T-helper 17 cell (primary cell): Measurements from ENCODE around the gene PIEZO2. TPM values are rescaled to one million over a fixed set of nuclear protein-coding genes. Genes with fewer than 3 reads are reported as not detected.

ENCODE experiments used
- ATAC-seq: fragments of 150-1000 bp; cut with Tn5 transposase; 2 replicates; pipeline ENCODE4 v1.10.0; 2021; ENCODE audit warnings: mild to moderate bottlenecking, moderate library complexity
- DNase-seq, 3 donors: peaks; one replicate each; pipeline versions ENCODE4 v3.0.0 to v3.0.0-alpha.2; 2020 to 2021
- H3K9me3 ChIP-seq: one replicate; pipeline ENCODE4 v1.7.0; 2013; ENCODE audit warnings: low read length, mild to moderate bottlenecking; ENCODE audit not compliant: control insufficient read depth, poor library complexity, severe bottlenecking
- H3K27ac Mint-ChIP-seq: one replicate; pipeline ENCODE4 v1.8.0; 2022; ENCODE audit warnings: mild to moderate bottlenecking, moderate library complexity, mixed read lengths
- H3K27me3 Mint-ChIP-seq: one replicate; pipeline ENCODE4 v1.8.0; 2022; ENCODE audit warnings: mixed read lengths
- H3K36me3 Mint-ChIP-seq: one replicate; pipeline ENCODE4 v1.8.0; 2022; ENCODE audit warnings: low read depth, mixed read lengths
- H3K4me1 Mint-ChIP-seq: one replicate; pipeline ENCODE4 v1.8.0; 2022; ENCODE audit warnings: mild to moderate bottlenecking, mixed read lengths
- H3K4me3 Mint-ChIP-seq: one replicate; pipeline ENCODE4 v1.8.0; 2022; ENCODE audit warnings: mild to moderate bottlenecking, moderate library complexity, mixed read lengths
- total RNA-seq, 4 donors: library from RNA in 2 of 4; stranded (reverse) in 2 of 4; gene quantifications; one replicate each; pipeline ENCODE4 v1.2.3 and lab custom pipeline; 2022 to 2026

Gene PIEZO2
- total RNA-seq, 2 donors from 2014 or later, result not detected

DNA sequence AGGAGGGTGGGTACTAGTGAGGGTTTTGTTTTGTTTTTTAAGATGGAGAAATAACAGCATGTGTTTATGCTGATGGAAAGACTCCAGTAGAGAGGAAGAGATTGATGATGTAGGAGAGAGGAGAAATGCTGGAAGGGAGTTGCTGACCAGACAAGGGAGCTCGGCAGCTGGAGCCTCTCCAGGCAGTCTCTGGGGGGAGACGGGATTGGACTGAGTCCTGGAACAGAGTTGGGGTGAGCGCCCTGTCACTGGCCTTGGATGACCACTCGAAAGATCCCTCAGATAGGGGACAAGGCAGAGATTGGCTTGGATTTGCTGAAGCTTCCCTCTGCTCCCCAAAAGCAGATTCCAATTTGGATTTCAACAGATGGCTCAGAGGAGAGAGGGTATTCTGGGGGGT, 425.9 kb downstream of the PIEZO2 start:
- H3K9me3 ChIP-seq, result no peaks in the 10 kb centered on the region
- no peaks in the 10 kb centered on the region for H3K4me1 Mint-ChIP-seq
- H3K4me3 Mint-ChIP-seq, result no peak overlapping the region
- DNase-seq, result no peak
- ATAC-seq, result no peak
- no peak overlapping the region for H3K27ac Mint-ChIP-seq
- peaks cover 32% of the 10 kb centered on the region for H3K27me3 Mint-ChIP-seq
- no peaks in the 10 kb centered on the region for H3K36me3 Mint-ChIP-seq

- no peak for ATAC-seq
- no peak overlapping the region for H3K27ac Mint-ChIP-seq
- peaks cover 52% of the 10 kb centered on the region for H3K27me3 Mint-ChIP-seq
- no peaks in the 10 kb centered on the region for H3K9me3 ChIP-seq
- H3K4me3 Mint-ChIP-seq, result no peak overlapping the region
- DNase-seq, result no peak
- H3K36me3 Mint-ChIP-seq, result no peaks in the 10 kb centered on the region
- H3K4me1 Mint-ChIP-seq, result no peaks in the 10 kb centered on the region
These were observed 430.6 kb downstream of the PIEZO2 start for GRCh38 chr18:10718809-10719208.

DNA sequence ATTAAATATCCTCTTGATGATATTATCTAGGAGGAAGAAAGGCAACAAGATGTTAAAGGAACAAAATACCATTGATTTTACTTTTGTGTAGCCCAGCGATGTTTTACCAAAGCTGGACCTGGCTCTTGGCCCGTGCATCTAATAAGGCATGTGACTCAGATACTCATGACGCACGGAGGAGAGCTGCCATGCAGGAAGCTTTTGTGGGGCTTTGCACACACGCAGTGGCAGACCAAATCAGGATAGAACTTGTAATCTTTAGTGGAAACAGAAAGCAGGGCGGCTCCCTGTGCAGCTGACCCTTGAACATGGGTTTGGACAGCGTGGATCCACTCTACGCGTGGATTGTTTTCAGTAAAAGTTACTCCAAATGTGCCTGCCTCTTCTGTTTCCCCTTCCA, 433.6 kb downstream of the PIEZO2 start:
- H3K36me3 Mint-ChIP-seq, result no peaks in the 10 kb centered on the region
- no peak for DNase-seq
- no peaks in the 10 kb centered on the region for H3K4me1 Mint-ChIP-seq
- no peak for ATAC-seq
- peaks cover 40% of the 10 kb centered on the region for H3K27me3 Mint-ChIP-seq
- no peak overlapping the region for H3K27ac Mint-ChIP-seq
- no peak overlapping the region for H3K4me3 Mint-ChIP-seq
- no peaks in the 10 kb centered on the region for H3K9me3 ChIP-seq

GRCh38 chr18:10713409-10713808, 436.0 kb downstream of the PIEZO2 start:
- no peaks in the 10 kb centered on the region for H3K9me3 ChIP-seq
- Mint-ChIP-seq H3K27me3 (peaks cover 36% of the 10 kb centered on the region), H3K36me3 (no peaks in the 10 kb centered on the region), H3K27ac (no peak overlapping the region), H3K4me1 (no peaks in the 10 kb centered on the region), H3K4me3 (no peak overlapping the region)
- ATAC-seq (no peak), DNase-seq (no peak)

- Mint-ChIP-seq H3K4me1 (no peaks in the 10 kb centered on the region), H3K27ac (no peak overlapping the region), H3K27me3 (peaks cover 9% of the 10 kb centered on the region), H3K36me3 (peaks cover 2% of the 10 kb centered on the region), H3K4me3 (no peak overlapping the region)
- H3K9me3 ChIP-seq, result no peaks in the 10 kb centered on the region
- DNase-seq, result no peak
- no peak for ATAC-seq
These were observed 442.1 kb downstream of the PIEZO2 start for GRCh38 chr18:10707294-10707693.

DNA sequence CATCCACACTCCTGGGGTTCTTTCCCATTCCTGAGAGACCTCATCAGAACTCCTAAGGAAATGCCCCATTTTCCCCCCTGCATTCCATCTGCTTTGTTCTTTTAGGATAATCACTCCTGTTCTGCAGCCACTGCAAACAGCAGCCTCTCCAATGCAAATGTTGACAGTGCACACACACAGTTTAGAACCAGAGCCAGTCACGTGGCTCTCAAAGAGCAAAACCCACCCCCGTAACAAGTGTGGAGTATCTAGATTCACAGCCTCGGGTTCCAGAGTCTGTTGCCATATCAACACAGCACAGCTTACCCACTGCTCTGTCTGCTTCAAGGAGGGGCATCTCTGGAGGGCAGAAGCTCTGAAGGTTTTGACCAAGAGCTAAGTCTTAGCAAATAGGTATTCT, 443.6 kb downstream of the PIEZO2 start:
- no peaks in the 10 kb centered on the region for H3K9me3 ChIP-seq
- no peaks in the 10 kb centered on the region for H3K4me1 Mint-ChIP-seq
- no peak overlapping the region for H3K27ac Mint-ChIP-seq
- DNase-seq (no peak), ATAC-seq (no peak)
- peaks cover 9% of the 10 kb centered on the region for H3K27me3 Mint-ChIP-seq
- H3K4me3 Mint-ChIP-seq, result no peak overlapping the region
- H3K36me3 Mint-ChIP-seq, result peaks cover 2% of the 10 kb centered on the region

DNA sequence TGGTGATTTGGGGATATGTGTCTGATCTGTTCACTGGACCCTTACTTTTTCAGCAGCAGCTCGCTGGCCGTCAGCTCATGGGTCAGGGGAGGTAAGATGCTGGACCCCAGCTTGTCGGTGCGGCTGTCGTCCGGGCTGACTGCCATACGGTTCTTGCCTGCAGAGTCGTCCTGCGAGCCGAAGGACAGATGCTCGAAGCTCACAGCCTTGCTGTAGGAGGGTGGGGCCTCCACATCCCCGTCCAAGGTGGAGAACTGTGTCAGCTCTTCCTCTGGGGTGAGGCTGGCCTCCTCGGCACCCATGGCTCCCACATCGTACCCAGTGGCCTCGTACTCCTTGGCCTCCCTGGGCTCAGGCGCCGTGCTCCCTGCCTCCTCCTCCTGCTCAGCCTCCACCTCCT, 444.1 kb downstream of the PIEZO2 start:
- Mint-ChIP-seq H3K36me3 (peaks cover 2% of the 10 kb centered on the region), H3K4me3 (no peak overlapping the region), H3K27me3 (peaks cover 9% of the 10 kb centered on the region), H3K27ac (no peak overlapping the region), H3K4me1 (no peaks in the 10 kb centered on the region)
- ATAC-seq (no peak), DNase-seq (no peak)
- no peaks in the 10 kb centered on the region for H3K9me3 ChIP-seq

DNA sequence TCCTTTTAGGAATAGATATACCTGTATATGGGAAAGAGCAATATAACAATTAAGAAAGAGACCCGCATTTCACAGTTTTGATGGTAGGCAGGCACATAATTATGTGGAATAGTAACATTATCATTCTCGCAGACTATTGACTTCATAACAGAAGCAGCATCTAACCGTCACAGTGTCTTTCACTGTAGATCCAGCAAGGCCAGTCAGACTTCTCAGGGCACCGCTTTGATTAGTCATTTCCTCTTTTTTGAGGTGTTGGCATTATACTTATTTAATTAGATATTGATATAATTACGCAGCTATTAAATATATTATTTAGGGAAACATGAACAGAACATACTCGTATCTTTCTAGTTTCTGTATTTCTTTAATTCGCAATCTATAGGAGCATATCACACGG, 447.2 kb downstream of the PIEZO2 start:
- H3K9me3 ChIP-seq, result no peaks in the 10 kb centered on the region
- peaks cover 4% of the 10 kb centered on the region for H3K27me3 Mint-ChIP-seq
- no peaks in the 10 kb centered on the region for H3K4me1 Mint-ChIP-seq
- ATAC-seq, result no peak
- H3K4me3 Mint-ChIP-seq, result no peak overlapping the region
- DNase-seq, result no peak
- H3K27ac Mint-ChIP-seq, result no peak overlapping the region
- peaks cover 2% of the 10 kb centered on the region for H3K36me3 Mint-ChIP-seq

DNA sequence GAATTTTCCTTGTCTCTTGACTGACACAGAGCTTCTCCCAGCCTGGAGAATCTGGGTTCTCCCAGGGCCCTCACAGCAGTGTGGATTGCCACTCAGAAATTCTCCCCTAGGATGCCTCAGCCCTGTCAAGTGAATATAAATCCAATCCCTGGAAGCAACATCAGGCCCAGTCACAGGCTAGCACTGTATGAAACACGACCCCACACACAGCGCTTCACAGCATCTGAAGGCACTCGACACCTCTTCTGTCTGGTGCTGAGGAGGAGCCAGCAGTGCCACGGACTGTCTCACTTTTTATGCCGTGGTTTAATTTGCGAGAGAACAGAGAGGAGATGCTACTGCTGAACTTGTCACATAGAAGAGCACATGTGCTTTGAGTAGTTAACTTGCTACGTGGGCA, 459.0 kb downstream of the PIEZO2 start:
- no peak overlapping the region for H3K4me3 Mint-ChIP-seq
- DNase-seq (no peak), ATAC-seq (no peak)
- H3K4me1 Mint-ChIP-seq, result no peaks in the 10 kb centered on the region
- H3K36me3 Mint-ChIP-seq, result no peaks in the 10 kb centered on the region
- H3K9me3 ChIP-seq, result no peaks in the 10 kb centered on the region
- no peak overlapping the region for H3K27ac Mint-ChIP-seq
- peaks cover 11% of the 10 kb centered on the region for H3K27me3 Mint-ChIP-seq

GRCh38 chr18:10690035-10690329, 459.4 kb downstream of the PIEZO2 start:
- H3K4me3 Mint-ChIP-seq, result no peak overlapping the region
- no peak for DNase-seq
- no peaks in the 10 kb centered on the region for H3K36me3 Mint-ChIP-seq
- H3K27ac Mint-ChIP-seq, result no peak overlapping the region
- ATAC-seq, result no peak
- H3K4me1 Mint-ChIP-seq, result no peaks in the 10 kb centered on the region
- H3K9me3 ChIP-seq, result no peaks in the 10 kb centered on the region
- peaks cover 8% of the 10 kb centered on the region for H3K27me3 Mint-ChIP-seq

GRCh38 chr18:10689236-10690034, 459.9 kb downstream of the PIEZO2 start:
- DNase-seq (no peak), ATAC-seq (no peak)
- H3K27me3 Mint-ChIP-seq, result peaks cover 9% of the 10 kb centered on the region
- no peaks in the 10 kb centered on the region for H3K4me1 Mint-ChIP-seq
- H3K27ac Mint-ChIP-seq, result no peak overlapping the region
- no peaks in the 10 kb centered on the region for H3K36me3 Mint-ChIP-seq
- no peaks in the 10 kb centered on the region for H3K9me3 ChIP-seq
- H3K4me3 Mint-ChIP-seq, result no peak overlapping the region

DNA sequence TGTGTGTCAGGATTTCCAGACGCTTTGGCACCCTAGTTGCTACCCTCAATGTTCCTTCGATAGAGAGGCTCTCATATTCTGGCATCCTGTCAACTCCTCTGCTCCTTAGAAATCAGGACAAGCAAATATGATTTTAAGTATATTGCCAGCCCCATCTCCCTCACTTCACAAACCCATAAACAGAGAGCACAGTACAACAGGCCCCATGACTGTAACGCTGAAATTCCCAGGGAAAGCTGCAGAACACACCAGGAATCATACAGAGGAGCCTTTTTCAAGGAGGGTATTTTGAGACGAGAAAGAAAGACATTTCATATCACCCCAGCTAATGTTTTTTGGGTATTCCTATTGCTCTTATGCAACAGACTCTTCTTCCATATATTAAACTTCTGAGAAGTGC, 460.6 kb downstream of the PIEZO2 start:
- peaks cover 9% of the 10 kb centered on the region for H3K27me3 Mint-ChIP-seq
- H3K9me3 ChIP-seq, result no peaks in the 10 kb centered on the region
- no peak overlapping the region for H3K27ac Mint-ChIP-seq
- no peaks in the 10 kb centered on the region for H3K4me1 Mint-ChIP-seq
- no peak for ATAC-seq
- no peaks in the 10 kb centered on the region for H3K36me3 Mint-ChIP-seq
- no peak for DNase-seq
- H3K4me3 Mint-ChIP-seq, result no peak overlapping the region

GRCh38 chr18:10687161-10687925, 462.0 kb downstream of the PIEZO2 start:
- Mint-ChIP-seq H3K36me3 (no peaks in the 10 kb centered on the region), H3K4me1 (peaks cover 2% of the 10 kb centered on the region), H3K4me3 (no peak overlapping the region)

DNA sequence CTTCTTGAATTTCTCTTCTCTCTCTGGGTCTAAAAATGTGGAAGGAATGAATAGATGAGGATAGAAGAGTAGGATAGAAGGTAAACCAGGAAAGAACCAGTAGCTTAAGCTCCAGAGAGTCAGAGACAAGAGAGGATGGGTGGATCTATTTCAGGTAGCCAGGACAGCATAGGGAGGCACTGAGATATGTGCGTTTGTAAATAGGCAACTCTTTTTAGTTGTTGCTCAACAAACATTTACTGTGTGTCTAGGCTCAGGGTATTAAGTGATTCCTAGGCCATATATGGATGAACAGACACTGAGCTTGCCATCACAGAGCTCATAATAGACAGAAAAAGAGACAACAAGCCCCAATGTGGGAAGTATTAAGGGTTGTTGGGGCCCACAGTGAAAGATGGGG, 463.1 kb downstream of the PIEZO2 start:
- Mint-ChIP-seq H3K36me3 (no peaks in the 10 kb centered on the region), H3K27me3 (peaks cover 24% of the 10 kb centered on the region), H3K4me3 (no peak overlapping the region), H3K4me1 (peaks cover 2% of the 10 kb centered on the region), H3K27ac (no peak overlapping the region)
- no peaks in the 10 kb centered on the region for H3K9me3 ChIP-seq
- DNase-seq (no peak), ATAC-seq (no peak)

More at GRCh38 chr18:10687161-10687925, 462.0 kb downstream of the PIEZO2 start:
- no peak overlapping the region for H3K27ac Mint-ChIP-seq
- H3K9me3 ChIP-seq, result no peaks in the 10 kb centered on the region
- ATAC-seq, result no peak
- DNase-seq, result no peak
- peaks cover 18% of the 10 kb centered on the region for H3K27me3 Mint-ChIP-seq
